K562 (cell line): ENCODE results near the gene MLX. TPM values are rescaled to one million over a fixed set of nuclear protein-coding genes. Genes with fewer than 3 reads are reported as not detected.

ENCODE experiments used
- BMI1 ChIP-seq: fragments of 150-350 bp; IDR thresholded peaks from 2 replicates; pipeline ENCODE4 v1.6.1; 2014; ENCODE audit warnings: low read length
- DIDO1 ChIP-seq: fragments of 450-650 bp; IDR thresholded peaks from 2 replicates; pipeline ENCODE4 v1.6.1; 2016; ENCODE audit warnings: low read depth, missing biosample characterization, missing genetic modification characterization
- DNMT1 ChIP-seq: fragments of 450-650 bp; IDR thresholded peaks from 2 replicates; pipeline ENCODE4 v1.6.1; 2016; ENCODE audit warnings: antibody characterized with exemption, mild to moderate bottlenecking
- GATAD2A ChIP-seq: fragments of 450-650 bp; IDR thresholded peaks from 2 replicates; pipeline ENCODE4 v1.6.1; 2017
- KDM2B ChIP-seq: fragments of 250-450 bp; sonication (Bioruptor Pico); IDR thresholded peaks from 2 replicates; pipeline ENCODE4 v1.8.0; 2021; ENCODE audit warnings: mild to moderate bottlenecking, moderate library complexity
- MEF2A ChIP-seq: IDR thresholded peaks from 2 replicates; pipeline ENCODE4 v1.6.1; 2011; ENCODE audit warnings: low read depth, mild to moderate bottlenecking, low read length, moderate library complexity; ENCODE audit not compliant: control insufficient read depth
- MTA1 ChIP-seq: fragments of 450-650 bp; IDR thresholded peaks from 2 replicates; pipeline ENCODE4 v1.6.1; 2017; ENCODE audit warnings: borderline replicate concordance
- NFXL1 ChIP-seq: fragments of 450-650 bp; formaldehyde crosslinking; IDR thresholded peaks from 2 replicates; pipeline ENCODE4 v1.4.0; 2021; ENCODE audit warnings: mild to moderate bottlenecking
- NR4A1 ChIP-seq, 2 experiments: fragments of 250-450 bp in 1 of 2; fragments of 450-650 bp in 1 of 2; sonication (Bioruptor Pico) in 1 of 2; IDR thresholded peaks; 2 replicates each; pipeline versions ENCODE4 v1.4.0 to v1.6.1; 2016 to 2020; ENCODE audit warnings: mild to moderate bottlenecking in 2 of 2, missing compliant biosample characterization in 1 of 2, missing genetic modification characterization in 1 of 2, moderate library complexity in 1 of 2
- POLR2B ChIP-seq: fragments of 450-650 bp; IDR thresholded peaks from 2 replicates; pipeline ENCODE4 v1.6.1; 2018; ENCODE audit warnings: low read depth; ENCODE audit not compliant: partially characterized antibody
- POLR2G ChIP-seq: fragments of 200-400 bp; formaldehyde crosslinking; IDR thresholded peaks from 2 replicates; pipeline ENCODE4 v1.6.1; 2017; ENCODE audit warnings: low read depth, mild to moderate bottlenecking, antibody characterized with exemption, low read length, moderate library complexity
- PTBP1 ChIP-seq: fragments of 200-400 bp; formaldehyde crosslinking; IDR thresholded peaks from 2 replicates; pipeline ENCODE4 v1.6.1; 2017; ENCODE audit warnings: low read depth, low read length
- PYGO2 ChIP-seq: fragments of 450-650 bp; IDR thresholded peaks from 2 replicates; pipeline ENCODE4 v1.6.1; 2016; ENCODE audit warnings: mild to moderate bottlenecking, missing genetic modification characterization, moderate library complexity, missing compliant biosample characterization
- RBFOX2 ChIP-seq: fragments of 200-400 bp; formaldehyde crosslinking; IDR thresholded peaks from 2 replicates; pipeline ENCODE4 v1.6.1; 2017; ENCODE audit warnings: low read depth, mild to moderate bottlenecking, low read length, moderate library complexity
- TBP ChIP-seq: optimal IDR thresholded peaks from 2 replicates; pipeline ENCODE3; 2011; ENCODE audit warnings: low read depth, low read length, improper control_type of control experiment
- TRIM28 ChIP-seq: fragments of 450-650 bp; IDR thresholded peaks from 2 replicates; pipeline ENCODE4 v1.6.1; 2017
- ZNF778 ChIP-seq: fragments of 450-650 bp; formaldehyde crosslinking; IDR thresholded peaks from 2 replicates; pipeline ENCODE4 v1.4.0; 2020; ENCODE audit warnings: mild to moderate bottlenecking, moderate library complexity
- ZNF830 ChIP-seq: fragments of 250-450 bp; sonication (Bioruptor Pico); IDR thresholded peaks from 2 replicates; pipeline ENCODE4 v1.5.0; 2021; ENCODE audit warnings: mild to moderate bottlenecking
- polyA plus RNA-seq, 8 experiments: library from polyadenylated mRNA; depleted of rRNA in 4 of 8; stranded (reverse) in 5 of 8; unstranded in 3 of 8; fragments of >200 nt; fragmentation: Nextera tagmentation in 2 of 8; fragmentation: Illumina TruSeq in 1 of 8; extraction: Ambion mirVana in 2 of 8; extraction: Trizol in 1 of 8; gene quantifications; 2 replicates each; pipeline versions ENCODE4 v1.2.1 to v1.2.3, GENCODE V29; 2011 to 2014; ENCODE audit warnings: inconsistent platforms in 1 of 8, missing spikeins in 1 of 8
- total RNA-seq, 7 experiments: library from RNA; depleted of rRNA in 6 of 7; stranded (reverse); fragments of >200 nt in 6 of 7; fragmentation: Illumina TruSeq in 2 of 7; extraction: Trizol in 2 of 7; gene quantifications; 2 replicates each; pipeline versions ENCODE4 v1.2.1 to v1.2.3, GENCODE V29; 2011 to 2021; ENCODE audit warnings: low replicate concordance in 1 of 7
- TF ChIP-seq, protein P1 (sequence below): fragments of 250-450 bp; sonication (Bioruptor Pico); IDR thresholded peaks from 2 replicates; pipeline ENCODE4 v1.4.0; 2020; ENCODE audit warnings: mild to moderate bottlenecking, moderate library complexity
- TF ChIP-seq, protein P2 (sequence below): fragments of 250-450 bp; sonication (Bioruptor Pico); IDR thresholded peaks from 2 replicates; pipeline ENCODE4 v1.5.0; 2021
- TF ChIP-seq, protein P3 (sequence below): fragments of 200-800 bp; sonication (Bioruptor generic); IDR thresholded peaks from 2 replicates; pipeline ENCODE4 v1.6.1; 2017; ENCODE audit warnings: missing genetic modification characterization, missing compliant biosample characterization
- TF ChIP-seq, protein P4 (sequence below): conservative IDR thresholded peaks from 2 replicates; pipeline ENCODE4 v1.6.1; 2011; ENCODE audit warnings: low read depth, mild to moderate bottlenecking, low read length; ENCODE audit not compliant: control insufficient read depth
- TF ChIP-seq, protein P5 (sequence below): fragments of 450-650 bp; IDR thresholded peaks from 2 replicates; pipeline ENCODE4 v1.6.1; 2016; ENCODE audit warnings: low read depth, mild to moderate bottlenecking, moderate library complexity
- TF ChIP-seq, protein P6 (sequence below): fragments of 250-450 bp; sonication (Bioruptor Pico); IDR thresholded peaks from 2 replicates; pipeline ENCODE4 v1.8.0; 2022; ENCODE audit warnings: moderate library complexity, mild to moderate bottlenecking, inconsistent platforms

The MLX gene
- total and polyA plus RNA-seq, 9 of the 15 experiments (the other 6 are each of a cell fraction or from before 2014, with no cell fraction given), result 42.9 to 100 (median 58.9) TPM

DNA sequence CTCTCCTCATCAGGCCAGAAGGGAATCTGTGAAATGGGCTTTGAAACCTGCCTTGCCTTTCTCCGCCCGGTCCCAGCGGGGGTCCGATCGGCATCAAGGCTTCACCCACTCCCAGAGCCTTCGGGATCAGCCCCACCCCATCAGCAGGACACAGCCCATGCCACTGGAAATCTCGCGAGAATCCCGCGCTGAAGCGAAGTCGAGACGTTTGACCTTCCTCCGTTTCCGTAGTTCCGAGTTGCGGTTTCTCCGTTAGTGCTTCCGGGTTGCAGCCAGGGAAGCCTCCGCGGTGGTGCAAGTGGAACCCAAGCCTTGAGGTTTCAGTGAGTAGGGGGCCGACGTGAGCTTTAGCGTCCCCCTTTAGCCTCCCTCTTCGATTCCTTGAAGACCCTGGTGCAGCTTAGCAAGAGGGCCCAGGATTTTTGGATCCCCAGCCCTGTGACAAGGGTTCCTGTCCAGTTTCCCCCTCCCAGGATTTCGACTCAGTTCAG is 5.0 kb upstream of the MLX start, which contains the start of gene COASY (continued):
- TF ChIP-seq, protein P1, sequence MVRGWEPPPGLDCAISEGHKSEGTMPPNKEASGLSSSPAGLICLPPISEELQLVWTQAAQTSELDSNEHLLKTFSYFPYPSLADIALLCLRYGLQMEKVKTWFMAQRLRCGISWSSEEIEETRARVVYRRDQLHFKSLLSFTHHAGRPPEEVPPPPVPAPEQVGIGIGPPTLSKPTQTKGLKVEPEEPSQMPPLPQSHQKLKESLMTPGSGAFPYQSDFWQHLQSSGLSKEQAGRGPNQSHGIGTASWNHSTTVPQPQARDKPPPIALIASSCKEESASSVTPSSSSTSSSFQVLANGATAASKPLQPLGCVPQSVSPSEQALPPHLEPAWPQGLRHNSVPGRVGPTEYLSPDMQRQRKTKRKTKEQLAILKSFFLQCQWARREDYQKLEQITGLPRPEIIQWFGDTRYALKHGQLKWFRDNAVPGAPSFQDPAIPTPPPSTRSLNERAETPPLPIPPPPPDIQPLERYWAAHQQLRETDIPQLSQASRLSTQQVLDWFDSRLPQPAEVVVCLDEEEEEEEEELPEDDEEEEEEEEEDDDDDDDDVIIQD (CRISPR knock-in tag), result no peak
- TF ChIP-seq POLR2G (peak; percentile 64), RBFOX2 (peak; percentile 78), MTA1 (no peak; the same call in 1 of the 2 replicates), ZNF830 (no peak), TRIM28 (0 out of 2 replicates have a peak, but pooled peaks have one; percentile 2), DIDO1 (tag) (peak; percentile 79), DNMT1 (no peak), POLR2B (no peak), NR4A1 (CRISPR knock-in tag; IDR thresholded peaks at IDR 0.05) (no peak), NR4A1 (tag; IDR thresholded peaks at IDR 0.05) (no peak; the same call in 1 of the 2 replicates), ZNF778 (CRISPR knock-in tag) (no peak), MEF2A (0 out of 2 replicates have a peak, but pooled peaks have one; percentile 10), TBP (peak; percentile 65), GATAD2A (no peak), KDM2B (CRISPR knock-in tag) (no peak), NFXL1 (CRISPR knock-in tag) (no peak), PYGO2 (tag) (no peak), BMI1 (no peak), PTBP1 (no peak)
- TF ChIP-seq, protein P2, sequence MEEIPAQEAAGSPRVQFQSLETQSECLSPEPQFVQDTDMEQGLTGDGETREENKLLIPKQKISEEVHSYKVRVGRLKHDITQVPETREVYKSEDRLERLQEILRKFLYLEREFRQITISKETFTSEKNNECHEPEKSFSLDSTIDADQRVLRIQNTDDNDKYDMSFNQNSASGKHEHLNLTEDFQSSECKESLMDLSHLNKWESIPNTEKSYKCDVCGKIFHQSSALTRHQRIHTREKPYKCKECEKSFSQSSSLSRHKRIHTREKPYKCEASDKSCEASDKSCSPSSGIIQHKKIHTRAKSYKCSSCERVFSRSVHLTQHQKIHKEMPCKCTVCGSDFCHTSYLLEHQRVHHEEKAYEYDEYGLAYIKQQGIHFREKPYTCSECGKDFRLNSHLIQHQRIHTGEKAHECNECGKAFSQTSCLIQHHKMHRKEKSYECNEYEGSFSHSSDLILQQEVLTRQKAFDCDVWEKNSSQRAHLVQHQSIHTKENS, result no peak
- TF ChIP-seq, protein P3, sequence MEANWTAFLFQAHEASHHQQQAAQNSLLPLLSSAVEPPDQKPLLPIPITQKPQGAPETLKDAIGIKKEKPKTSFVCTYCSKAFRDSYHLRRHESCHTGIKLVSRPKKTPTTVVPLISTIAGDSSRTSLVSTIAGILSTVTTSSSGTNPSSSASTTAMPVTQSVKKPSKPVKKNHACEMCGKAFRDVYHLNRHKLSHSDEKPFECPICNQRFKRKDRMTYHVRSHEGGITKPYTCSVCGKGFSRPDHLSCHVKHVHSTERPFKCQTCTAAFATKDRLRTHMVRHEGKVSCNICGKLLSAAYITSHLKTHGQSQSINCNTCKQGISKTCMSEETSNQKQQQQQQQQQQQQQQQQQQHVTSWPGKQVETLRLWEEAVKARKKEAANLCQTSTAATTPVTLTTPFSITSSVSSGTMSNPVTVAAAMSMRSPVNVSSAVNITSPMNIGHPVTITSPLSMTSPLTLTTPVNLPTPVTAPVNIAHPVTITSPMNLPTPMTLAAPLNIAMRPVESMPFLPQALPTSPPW (CRISPR knock-in tag), result peak; percentile 87
- TF ChIP-seq, protein P4, sequence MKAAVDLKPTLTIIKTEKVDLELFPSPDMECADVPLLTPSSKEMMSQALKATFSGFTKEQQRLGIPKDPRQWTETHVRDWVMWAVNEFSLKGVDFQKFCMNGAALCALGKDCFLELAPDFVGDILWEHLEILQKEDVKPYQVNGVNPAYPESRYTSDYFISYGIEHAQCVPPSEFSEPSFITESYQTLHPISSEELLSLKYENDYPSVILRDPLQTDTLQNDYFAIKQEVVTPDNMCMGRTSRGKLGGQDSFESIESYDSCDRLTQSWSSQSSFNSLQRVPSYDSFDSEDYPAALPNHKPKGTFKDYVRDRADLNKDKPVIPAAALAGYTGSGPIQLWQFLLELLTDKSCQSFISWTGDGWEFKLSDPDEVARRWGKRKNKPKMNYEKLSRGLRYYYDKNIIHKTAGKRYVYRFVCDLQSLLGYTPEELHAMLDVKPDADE, result peak; percentile 12; the same call in 1 of the 2 replicates
- TF ChIP-seq, protein P5, sequence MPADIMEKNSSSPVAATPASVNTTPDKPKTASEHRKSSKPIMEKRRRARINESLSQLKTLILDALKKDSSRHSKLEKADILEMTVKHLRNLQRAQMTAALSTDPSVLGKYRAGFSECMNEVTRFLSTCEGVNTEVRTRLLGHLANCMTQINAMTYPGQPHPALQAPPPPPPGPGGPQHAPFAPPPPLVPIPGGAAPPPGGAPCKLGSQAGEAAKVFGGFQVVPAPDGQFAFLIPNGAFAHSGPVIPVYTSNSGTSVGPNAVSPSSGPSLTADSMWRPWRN, result no peak
- TF ChIP-seq, protein P6, sequence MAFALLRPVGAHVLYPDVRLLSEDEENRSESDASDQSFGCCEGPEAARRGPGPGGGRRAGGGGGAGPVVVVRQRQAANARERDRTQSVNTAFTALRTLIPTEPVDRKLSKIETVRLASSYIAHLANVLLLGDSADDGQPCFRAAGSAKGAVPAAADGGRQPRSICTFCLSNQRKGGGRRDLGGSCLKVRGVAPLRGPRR (CRISPR knock-in tag), result no peak
